NCI-H524 treated with DMSO at 0.1 percent for 48 hours (cell line): Measurements from ENCODE around the gene SFN.

Source experiments
- DNase-seq: peaks from one replicate; lab custom pipeline; 2025; lab: John Stamatoyannopoulos, UW

SFN gene

DNA sequence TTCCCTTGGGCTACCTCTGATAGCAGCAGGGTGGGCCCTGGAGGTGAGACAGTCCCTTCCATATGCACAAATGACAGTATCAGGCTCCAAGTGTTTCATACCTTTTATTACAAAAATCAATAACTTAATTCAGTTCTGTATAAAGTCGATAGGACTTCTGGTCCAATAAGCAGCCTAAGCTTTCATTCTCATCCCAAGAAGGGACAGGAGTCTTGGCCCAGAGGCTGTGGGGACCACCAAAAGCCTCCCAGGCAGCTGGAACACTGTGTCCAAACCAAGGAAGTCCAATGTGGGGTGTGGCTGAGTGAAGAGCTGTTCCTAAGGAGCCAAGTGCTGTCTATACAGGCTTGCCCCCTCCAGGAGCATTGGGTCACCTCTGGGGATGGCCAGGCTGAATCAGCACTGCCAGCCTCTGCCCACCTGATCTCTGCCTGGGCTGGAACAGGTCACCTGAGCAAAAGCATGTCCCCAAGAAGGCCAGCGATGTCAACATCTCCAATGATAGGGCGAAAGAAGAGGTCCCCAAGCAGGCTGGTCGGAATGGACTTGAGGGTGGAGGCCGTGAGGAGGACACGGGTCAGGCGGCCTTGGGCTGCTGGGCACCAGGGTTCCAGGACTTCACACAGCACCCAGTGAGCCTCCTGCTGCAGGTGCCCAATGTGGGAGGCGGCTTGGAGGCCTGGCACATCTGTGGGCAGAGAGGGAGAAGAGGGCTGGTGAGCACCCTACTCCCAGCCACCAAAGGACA, 48.6 kb downstream of the SFN start:
- DNase-seq, result no peak

DNA sequence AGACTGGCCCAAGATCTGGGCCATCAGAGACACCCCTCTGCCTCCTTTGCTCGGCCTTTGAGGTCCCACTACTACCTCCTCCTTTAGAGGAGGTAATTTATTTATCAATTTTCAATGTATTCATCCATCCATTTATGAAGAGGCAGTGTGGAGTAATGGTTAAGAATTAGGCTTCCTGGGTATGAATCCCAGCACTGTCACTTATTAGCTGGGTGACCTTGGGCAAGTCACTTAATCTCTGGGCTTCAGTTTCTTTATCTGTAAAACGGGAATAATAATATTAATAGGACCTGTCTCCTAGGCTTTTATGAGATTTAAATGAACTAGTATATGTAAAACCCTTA, 49.2 kb downstream of the SFN start:
- no peak for DNase-seq

DNA sequence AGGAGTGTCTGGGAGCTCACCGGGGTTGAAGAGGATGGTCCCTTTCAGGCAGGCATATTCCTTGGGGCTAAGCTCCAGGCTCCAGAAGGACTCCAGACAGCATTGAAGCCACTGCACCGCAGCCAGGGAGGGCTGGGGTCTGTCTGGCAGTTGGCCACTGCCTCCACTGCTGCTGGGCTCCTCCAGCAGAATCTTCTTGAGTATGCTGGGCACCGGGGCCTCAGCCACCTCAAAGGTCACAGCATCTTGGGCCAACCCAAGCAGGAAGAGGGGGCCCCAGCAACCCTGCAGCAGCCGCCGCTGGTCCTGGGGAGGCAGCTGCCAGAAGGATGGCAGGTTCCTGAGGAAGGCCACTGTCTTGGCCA, 50.4 kb downstream of the SFN start:
- no peak for DNase-seq
